GM12878 (cell line): ENCODE data around the gene SEMA7A. TPM values are rescaled to one million over a fixed set of nuclear protein-coding genes. Genes with fewer than 3 reads are reported as not detected.

ENCODE experiments used
- ATAC-seq: fragments of 200-7000 bp; cut with Tn5 transposase; 3 replicates; pipeline ENCODE4 v1.9.1; 2020; ENCODE audit warnings: mild to moderate bottlenecking, moderate library complexity
- BruUV-seq: library from RNA; stranded (reverse); fragments of 400-500 nt; replicated peaks from 2 replicates; lab custom pipeline; 2021; lab: Mats Ljungman, UMichigan
- CTCF ChIA-PET: fragments of 300-600 bp; sonication (Branson Sonifier 250); formaldehyde crosslinking; extraction: SDS; loops from one replicate; lab custom pipeline; 2021; ENCODE audit warnings: inconsistent platforms; lab: Yijun Ruan, JAX
- POLR2A ChIA-PET: fragments of 350-600 bp; formaldehyde crosslinking; extraction: SDS; loops from one replicate; lab custom pipeline; 2021; ENCODE audit warnings: inconsistent platforms; lab: Charles Lee
- RAD21 ChIA-PET: fragments of 300-600 bp; sonication (Branson Sonifier 250); formaldehyde crosslinking; loops from one replicate; lab custom pipeline; 2023; ENCODE audit warnings: antibody characterized with exemption; ENCODE audit not compliant: unreplicated experiment; lab: Charles Lee
- SMC1A ChIA-PET: fragments of 300-600 bp; sonication (Branson Sonifier 250); formaldehyde crosslinking; loops from one replicate; lab custom pipeline; 2023; ENCODE audit not compliant: unreplicated experiment, uncharacterized antibody; lab: Charles Lee
- DNase-seq: peaks from one replicate; pipeline ENCODE4 v3.0.0-alpha.2; 2011; ENCODE audit warnings: low read depth, low spot score
- FAIRE-seq: peaks from 3 replicates; lab custom pipeline; 2011; peaks lifted over from hg19 to GRCh38; lab: Jason Lieb, UNC
- H2AFZ ChIP-seq: 2 replicates; pipeline ENCODE4 v1.6.0; 2011; ENCODE audit warnings: low read depth, low read length, control low read depth; ENCODE audit not compliant: control insufficient read depth
- H3K27ac ChIP-seq: 2 replicates; pipeline ENCODE4 v1.5.1; 2011; ENCODE audit warnings: control low read depth; ENCODE audit not compliant: control insufficient read depth, insufficient read depth
- H3K27me3 ChIP-seq, 2 experiments: replicated peaks in 1 of 2; 2 replicates each; pipeline versions ENCODE4 v1.6.0 to v1.6.1; 2011; ENCODE audit warnings: low read length in 1 of 2; ENCODE audit not compliant: control insufficient read depth in 2 of 2, insufficient read depth in 2 of 2
- H3K36me3 ChIP-seq, 2 experiments: 2 replicates each; pipeline ENCODE4 v1.5.1; 2011; ENCODE audit warnings: low read length in 1 of 2; ENCODE audit not compliant: control insufficient read depth in 2 of 2, insufficient read depth in 2 of 2
- H3K4me1 ChIP-seq: 2 replicates; pipeline ENCODE4 v1.6.1; 2011; ENCODE audit warnings: mild to moderate bottlenecking, low read length, moderate library complexity, mixed read lengths; ENCODE audit not compliant: control insufficient read depth, insufficient read depth
- H3K4me2 ChIP-seq: 2 replicates; pipeline ENCODE4 v1.6.0; 2011; ENCODE audit warnings: control low read depth; ENCODE audit not compliant: control insufficient read depth, insufficient read depth
- H3K4me3 ChIP-seq: fragments of 200-600 bp; sonication (generic); 2 replicates; pipeline ENCODE4 v1.5.1; 2016
- H3K79me2 ChIP-seq: 2 replicates; pipeline ENCODE4 v1.6.0; 2011; ENCODE audit warnings: low read length; ENCODE audit not compliant: control insufficient read depth, insufficient read depth
- H3K9ac ChIP-seq: 2 replicates; pipeline ENCODE4 v1.8.0; 2011; ENCODE audit warnings: low read length, control low read depth, mixed read lengths; ENCODE audit not compliant: control insufficient read depth, insufficient read depth
- H3K9me3 ChIP-seq: replicated peaks from 3 replicates; pipeline ENCODE4 v1.5.1; 2011; ENCODE audit warnings: mild to moderate bottlenecking, low read length; ENCODE audit not compliant: control insufficient read depth, insufficient read depth
- H4K20me1 ChIP-seq: 2 replicates; pipeline ENCODE4 v1.6.0; 2011; ENCODE audit not compliant: control insufficient read depth, insufficient read depth
- HCFC1 ChIP-seq: fragments of 150-350 bp; IDR thresholded peaks from 2 replicates; pipeline ENCODE4 v1.6.1; 2014; ENCODE audit warnings: low read length
- LARP7 ChIP-seq: fragments of 450-650 bp; IDR thresholded peaks from 2 replicates; pipeline ENCODE4 v1.6.1; 2017; ENCODE audit warnings: mild to moderate bottlenecking
- MXI1 ChIP-seq: fragments of 150-350 bp; IDR thresholded peaks from 2 replicates; pipeline ENCODE4 v1.6.1; 2011; ENCODE audit warnings: low read depth, mild to moderate bottlenecking, inconsistent platforms, low read length, improper control_type of control experiment
- PAX5 ChIP-seq: IDR thresholded peaks from 2 replicates; pipeline ENCODE4 v1.6.1; 2011; ENCODE audit warnings: low read depth, low read length, borderline replicate concordance
- POLR2AphosphoS5 ChIP-seq: IDR thresholded peaks from 2 replicates; pipeline ENCODE4 v1.6.1; 2011; ENCODE audit warnings: mild to moderate bottlenecking, low read length, inconsistent platforms
- STAT3 ChIP-seq: IDR thresholded peaks from 2 replicates; pipeline ENCODE4 v1.6.1; 2011; ENCODE audit warnings: low read depth, low read length, improper control_type of control experiment
- SUZ12 ChIP-seq: fragments of 200-600 bp; sonication (generic); IDR thresholded peaks from one replicate; pipeline ENCODE4 v1.6.1; 2018; ENCODE audit warnings: antibody characterized with exemption, mild to moderate bottlenecking; ENCODE audit not compliant: unreplicated experiment
- YY1 ChIP-seq: IDR thresholded peaks from 2 replicates; pipeline ENCODE4 v1.6.1; 2011; ENCODE audit warnings: low read depth, mild to moderate bottlenecking, low read length
- WGBS: methylation state at CpG from one replicate; pipeline ENCODE4 v1.1.6; 2016; ENCODE audit warnings: low lambda C conversion rate; ENCODE audit not compliant: insufficient replicate concordance, insufficient coverage; ENCODE audit errors: missing lambda C conversion rate; 5-methylcytosine and 5-hydroxymethylcytosine counted together
- in situ Hi-C: fragments of 300-500 bp; cut with MboI; formaldehyde crosslinking; loops from 9 replicates; pipeline ENCODE4 v1.14.3; 2018; ENCODE audit warnings: mixed read lengths
- intact Hi-C: fragments of 100-400 bp; cut with micrococcal nuclease; formaldehyde crosslinking; loops from one replicate; pipeline ENCODE4 v1.14.2; 2022; ENCODE audit not compliant: unreplicated experiment
- polyA plus RNA-seq, 11 experiments: library from polyadenylated mRNA; depleted of rRNA in 4 of 11; unstranded in 6 of 11; stranded (reverse) in 5 of 11; fragments of >200 nt; fragmentation: Nextera tagmentation in 4 of 11; fragmentation: Illumina TruSeq in 1 of 11; extraction: Ambion mirVana in 4 of 11; extraction: Trizol in 1 of 11; gene quantifications; 1 replicate in 1 of 11; 2 replicates in 10 of 11; pipeline versions ENCODE4 v1.2.1 to v1.2.3, GENCODE V29; 2011 to 2016; ENCODE audit warnings: inconsistent platforms in 2 of 11, missing spikeins in 2 of 11, low read depth in 1 of 11
- total RNA-seq, 4 experiments: library from RNA; depleted of rRNA in 3 of 4; stranded (reverse); fragments of >200 nt in 3 of 4; fragmentation: Illumina TruSeq in 1 of 4; extraction: Trizol in 1 of 4; gene quantifications; 2 replicates each; pipeline versions ENCODE4 v1.2.1 to v1.2.3, GENCODE V29; 2013 to 2021
- TF ChIP-seq, protein P1 (sequence below): IDR thresholded peaks from 2 replicates; pipeline ENCODE4 v1.6.1; 2011; ENCODE audit warnings: borderline replicate concordance, low read depth, mild to moderate bottlenecking, moderate library complexity, mixed read lengths, low read length; ENCODE audit not compliant: insufficient read depth; ENCODE audit errors: extremely low read length
- TF ChIP-seq, protein P2 (sequence below): IDR thresholded peaks from 2 replicates; pipeline ENCODE4 v1.6.1; 2012; ENCODE audit warnings: low read depth, low read length, improper control_type of control experiment

The SEMA7A gene
- total and polyA plus RNA-seq, 10 of the 15 experiments (the other 5 are each of a cell fraction or from before 2014, with no cell fraction given): 0.08 to 112 (median 53.5) TPM

DNA sequence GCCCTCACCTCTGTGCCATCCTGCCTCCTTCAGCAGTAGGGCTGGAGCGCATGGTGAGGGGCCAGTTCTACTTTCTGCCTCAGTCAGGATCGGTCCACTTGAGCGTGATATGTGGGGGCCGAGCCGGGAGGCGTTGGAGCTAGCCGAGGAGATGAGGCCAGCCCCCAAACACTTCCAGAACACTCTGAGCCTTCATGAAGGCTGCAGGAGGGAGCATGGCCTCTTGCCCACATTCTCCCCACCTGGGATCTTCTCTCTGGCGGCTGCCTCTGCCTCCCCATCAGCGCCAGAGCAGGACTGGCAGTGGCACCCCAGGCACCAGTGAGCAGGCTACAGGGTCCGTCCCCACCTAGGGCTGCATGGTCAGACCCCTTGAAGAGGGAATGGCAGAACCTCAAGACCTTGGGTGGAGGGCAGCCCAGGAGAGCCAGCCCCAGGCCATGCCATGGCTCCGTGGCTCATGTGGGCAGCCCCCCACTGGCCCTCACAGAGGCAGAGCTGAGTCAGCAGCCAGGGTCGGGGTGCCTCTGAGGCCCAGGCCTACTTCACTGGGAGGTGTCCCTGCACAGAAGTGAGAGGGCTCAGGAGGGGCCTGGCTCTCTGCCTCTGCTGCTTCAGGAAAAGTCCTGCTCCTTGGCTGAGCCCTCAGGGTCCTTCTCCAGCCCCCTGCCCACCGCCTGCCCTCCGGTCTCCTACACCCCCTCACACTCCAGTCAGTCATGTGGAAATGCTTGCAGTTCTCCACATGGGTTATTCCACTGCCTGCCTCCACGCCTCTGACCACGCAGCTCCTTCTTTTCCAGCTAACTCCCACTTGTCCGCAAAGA lies 38.2 kb downstream of the SEMA7A start:
- RAD21 ChIA-PET: interaction anchor here (0.9 to 20.3 kb wide), 5 partner anchors 8 to 393 kb away, joined by 4 to 496 read pairs (median 31); partner anchors contain the start of gene SEMA7A
- H3K9ac ChIP-seq: peak overlapping the region; percentile 76
- SMC1A ChIA-PET: interaction anchor here (0.7 to 12.5 kb wide), 5 partner anchors 9 to 66 kb away, joined by 3 to 336 read pairs (median 48); partner anchors contain the start of gene UBL7

More for the DNA sequence above, 38.2 kb downstream of the SEMA7A start:
- FAIRE-seq (no peak), ATAC-seq (no peak), DNase-seq (no peak)
- WGBS: 55% methylated on average over 17 of the region's 17 CpGs
- POLR2A ChIA-PET: interaction anchor here (0.6 to 6.2 kb wide), 9 partner anchors 8 to 145 kb away, joined by 3 to 171 read pairs (median 6); partner anchors contain the start of gene SEMA7A
- TF ChIP-seq, protein P1, sequence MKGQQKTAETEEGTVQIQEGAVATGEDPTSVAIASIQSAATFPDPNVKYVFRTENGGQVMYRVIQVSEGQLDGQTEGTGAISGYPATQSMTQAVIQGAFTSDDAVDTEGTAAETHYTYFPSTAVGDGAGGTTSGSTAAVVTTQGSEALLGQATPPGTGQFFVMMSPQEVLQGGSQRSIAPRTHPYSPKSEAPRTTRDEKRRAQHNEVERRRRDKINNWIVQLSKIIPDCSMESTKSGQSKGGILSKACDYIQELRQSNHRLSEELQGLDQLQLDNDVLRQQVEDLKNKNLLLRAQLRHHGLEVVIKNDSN: no peak
- no peak for TF ChIP-seq STAT3
- peak; percentile 5; the same call in 1 of the 2 replicates for TF ChIP-seq POLR2AphosphoS5
- no peak for TF ChIP-seq MXI1
- TF ChIP-seq SUZ12: no peak
- TF ChIP-seq, protein P2, sequence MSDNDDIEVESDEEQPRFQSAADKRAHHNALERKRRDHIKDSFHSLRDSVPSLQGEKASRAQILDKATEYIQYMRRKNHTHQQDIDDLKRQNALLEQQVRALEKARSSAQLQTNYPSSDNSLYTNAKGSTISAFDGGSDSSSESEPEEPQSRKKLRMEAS: no peak
- TF ChIP-seq HCFC1: no peak
- TF ChIP-seq LARP7: 0 out of 2 replicates have a peak, but pooled peaks have one; percentile 20
- TF ChIP-seq YY1: no peak
- TF ChIP-seq PAX5: peak; percentile 14; the same call in 1 of the 2 replicates
- Histone ChIP-seq H3K27me3 (no peaks in the 10 kb centered on the region), H3K27ac (peak overlapping the region; percentile 100), H2AFZ (no peak overlapping the region), H3K79me2 (peaks cover 60% of the 10 kb centered on the region), H3K4me3 (peak overlapping the region; percentile 25; the same call in 1 of the 2 replicates), H3K9me3 (no peaks in the 10 kb centered on the region), H4K20me1 (no peaks in the 10 kb centered on the region), H3K4me1 (peaks cover 97% of the 10 kb centered on the region), H3K4me2 (peak overlapping the region; percentile 96), H3K36me3 (no peaks in the 10 kb centered on the region)
- intact Hi-C loops: loop anchor here (1.0 to 10.0 kb wide), 4 partner anchors 9 to 739 kb away; no protein-coding TSS in a partner anchor
- BruUV-seq: TSS peak; percentile 34
- CTCF ChIA-PET: interaction anchor here (0.6 to 15.7 kb wide), 6 partner anchors 12 to 97 kb away, joined by 3 to 226 read pairs (median 7); no protein-coding TSS in a partner anchor
- in situ Hi-C loops: loop anchor here (5.0 kb wide), 1 partner anchor 387 kb away; the partner anchor contains the start of gene CSK
